Stimulated activated CD8-positive, alpha-beta memory T cell treated with anti-CD3 and anti-CD28 coated beads, Interleukin-15, amount 100 ng/mL, for 24 hours (primary cell): ENCODE data around the gene CD70.
"Not testable (repeated sequence)": the region's sequence is repeated elsewhere in the genome, so short reads cannot be mapped to it uniquely, and the experiment has no call there.

Experiments used
- DNase-seq: peaks from one replicate; pipeline ENCODE4 v3.0.0-alpha.2; 2020; ENCODE audit warnings: low read depth

Gene CD70

DNA sequence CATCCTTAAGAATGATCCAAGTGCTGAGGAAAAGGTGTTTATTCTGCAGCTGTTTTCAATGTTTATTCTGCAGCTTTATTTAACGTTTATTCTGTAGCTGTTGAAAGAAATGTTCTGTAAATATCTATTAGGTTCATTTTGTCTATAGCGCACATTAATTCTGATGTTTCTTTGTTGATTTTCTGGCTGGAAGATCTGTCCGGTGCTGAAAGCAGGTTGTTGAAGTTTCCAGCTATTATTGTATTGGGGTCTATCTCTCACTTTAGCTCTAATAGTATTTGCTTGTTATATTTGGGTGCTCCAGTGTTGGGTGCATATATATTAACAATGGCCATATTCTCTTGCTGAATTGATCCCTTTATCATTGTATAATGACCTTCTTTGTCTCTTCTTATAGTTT is 20.2 kb downstream of the CD70 start:
- no peak for DNase-seq

DNA sequence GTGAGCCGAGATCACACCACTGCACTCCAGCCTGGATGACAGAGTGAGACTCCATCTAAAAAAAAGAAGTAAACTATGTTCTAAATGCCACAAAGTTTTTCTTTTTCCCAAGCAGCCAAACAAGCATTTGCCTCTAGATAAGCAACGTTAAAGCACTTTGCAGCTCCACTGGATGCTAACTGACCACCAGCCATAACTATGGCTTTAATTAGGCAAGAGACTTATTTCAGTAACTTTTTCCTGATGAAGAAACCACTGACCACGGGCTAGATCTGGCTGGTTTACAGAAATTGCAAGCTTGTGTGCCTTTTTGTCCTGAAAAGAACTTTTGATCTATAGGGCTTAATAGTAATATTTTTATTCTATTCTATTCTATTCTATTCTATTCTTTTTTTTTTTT is 22.1 kb downstream of the CD70 start:
- no peak for DNase-seq

DNA sequence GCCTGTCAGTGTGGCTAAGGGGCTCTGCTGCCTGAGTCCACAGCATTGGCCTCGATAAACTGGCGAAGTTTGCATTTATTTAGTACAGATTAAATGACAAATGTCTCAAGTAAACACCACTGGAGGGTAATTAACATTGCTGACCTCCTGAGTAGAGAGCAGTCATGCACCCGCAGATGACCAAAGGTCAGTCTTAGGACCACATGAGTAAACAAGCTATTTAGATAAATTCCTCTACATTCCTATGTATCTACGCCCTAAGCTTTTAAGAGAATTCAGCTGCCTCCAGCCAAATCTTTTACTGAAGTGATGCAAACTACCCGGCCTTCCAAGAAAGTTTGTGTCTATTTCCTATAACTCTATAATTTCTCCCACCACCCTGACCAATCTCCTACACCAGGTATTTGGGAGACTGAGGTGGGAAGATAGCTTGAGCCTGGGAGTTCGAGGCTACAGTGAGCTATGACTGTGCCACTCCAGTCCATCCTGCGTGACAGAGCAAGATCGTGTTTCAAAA is 22.9 kb downstream of the CD70 start:
- no peak for DNase-seq

DNA sequence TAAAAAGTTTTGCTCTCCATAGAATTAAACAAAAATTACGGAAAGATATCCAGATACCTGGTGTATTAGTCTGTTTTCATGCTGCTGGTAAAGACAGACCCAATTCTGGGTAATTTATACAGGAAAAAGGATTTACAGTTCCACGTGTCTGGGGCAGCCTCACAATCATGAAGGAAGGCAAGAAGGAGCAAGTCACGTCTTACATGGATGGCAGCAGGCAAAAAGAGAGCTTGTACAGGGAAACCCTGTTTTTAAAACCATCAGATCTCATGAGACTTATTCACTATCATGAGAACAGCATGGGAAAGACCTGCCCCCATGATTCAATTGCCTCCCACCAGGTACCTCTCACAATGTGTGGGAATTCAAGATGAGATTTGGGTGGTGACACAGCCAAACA is 24.2 kb downstream of the CD70 start:
- not testable (repeated sequence) for DNase-seq

DNA sequence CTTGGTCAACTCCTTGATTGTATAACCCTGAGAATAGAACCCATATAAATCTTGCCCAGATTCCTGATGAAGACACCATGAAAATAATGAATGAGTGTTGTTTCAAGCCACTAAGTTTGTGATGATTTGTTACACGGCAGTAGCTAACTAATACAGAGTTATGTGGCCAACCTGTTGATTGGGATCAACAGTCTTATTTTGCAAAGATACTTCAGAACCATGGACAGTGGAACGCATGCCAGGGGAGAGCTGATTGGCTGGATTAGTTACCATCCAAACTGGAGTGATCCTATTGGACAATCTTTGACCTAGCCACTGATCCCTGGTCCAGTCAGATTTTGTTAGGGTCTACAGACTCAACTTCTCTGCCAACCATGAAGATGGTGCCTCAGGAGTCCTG is 26.6 kb downstream of the CD70 start:
- DNase-seq: no peak

DNA sequence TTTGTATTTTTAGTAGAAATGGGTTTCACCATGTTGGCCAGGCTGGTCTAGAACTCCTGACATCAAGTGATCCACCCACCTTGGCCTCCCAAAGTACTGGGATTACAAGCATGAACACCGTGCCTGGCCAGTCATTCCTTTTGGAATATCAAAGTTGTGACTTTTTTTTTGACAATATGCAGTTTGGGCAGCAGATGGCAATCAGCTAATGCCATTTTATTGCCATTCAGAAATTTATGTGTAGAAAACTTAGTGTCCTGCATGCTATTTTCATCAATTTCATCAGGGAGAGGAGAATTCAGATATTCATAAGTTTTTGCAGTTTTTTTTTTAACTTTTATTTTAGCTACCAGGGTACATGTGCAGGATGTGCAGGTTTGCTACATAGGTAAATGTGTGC is 28.5 kb downstream of the CD70 start:
- DNase-seq: not testable (repeated sequence)

DNA sequence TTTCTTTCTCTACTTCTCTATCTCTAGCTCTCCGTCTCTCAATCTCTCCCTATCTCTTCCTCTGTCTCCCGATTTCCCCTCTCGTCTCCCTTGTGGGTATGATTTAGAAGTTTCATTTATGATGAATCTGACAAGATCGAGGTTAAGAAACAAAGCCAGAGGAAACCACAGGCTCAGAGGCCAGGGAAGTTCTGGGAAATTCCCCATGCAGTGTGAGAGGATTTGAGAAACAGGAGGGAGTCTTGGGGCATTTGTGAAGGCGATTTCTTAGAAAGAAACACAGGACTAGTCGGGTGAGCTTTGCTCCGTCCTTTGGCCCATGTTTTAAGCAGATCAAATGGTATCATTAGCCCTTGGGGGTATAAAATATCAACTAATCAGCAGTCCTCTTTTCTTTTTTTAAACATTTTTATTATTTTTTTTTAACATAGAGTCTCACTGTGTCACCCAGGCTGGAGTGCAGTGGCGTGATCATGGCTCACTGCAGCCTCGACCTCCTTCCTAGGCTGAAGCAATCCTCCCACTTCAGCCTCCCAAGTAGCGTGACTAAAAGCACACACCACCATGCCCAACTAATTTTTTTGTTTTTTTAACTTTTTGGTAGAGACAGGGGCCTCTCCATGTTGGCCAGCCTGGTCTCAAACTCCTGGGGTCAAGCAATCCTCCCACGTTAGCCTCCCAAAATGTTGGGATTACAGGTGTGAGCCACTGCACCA is 34.3 kb downstream of the CD70 start:
- DNase-seq: no peak

DNA sequence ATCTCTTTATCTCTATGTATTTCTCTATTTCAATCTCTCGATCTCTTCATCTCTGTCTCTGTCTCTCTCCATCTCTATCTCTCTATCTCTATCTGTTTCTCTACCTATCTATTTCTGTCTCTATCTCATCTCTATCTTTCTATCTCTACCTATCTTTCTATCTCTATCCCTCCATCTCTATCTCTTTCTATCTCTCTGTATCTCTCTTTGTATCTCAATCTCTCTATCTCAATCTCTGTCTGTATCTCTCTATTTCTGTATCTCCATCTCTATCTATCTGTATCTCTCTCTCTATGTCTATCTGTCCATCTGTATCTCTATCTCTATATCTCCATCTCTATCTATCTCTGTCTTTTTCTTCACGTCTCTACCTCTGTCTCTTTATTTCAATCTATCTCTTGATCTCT is 34.9 kb downstream of the CD70 start:
- DNase-seq: no peak

DNA sequence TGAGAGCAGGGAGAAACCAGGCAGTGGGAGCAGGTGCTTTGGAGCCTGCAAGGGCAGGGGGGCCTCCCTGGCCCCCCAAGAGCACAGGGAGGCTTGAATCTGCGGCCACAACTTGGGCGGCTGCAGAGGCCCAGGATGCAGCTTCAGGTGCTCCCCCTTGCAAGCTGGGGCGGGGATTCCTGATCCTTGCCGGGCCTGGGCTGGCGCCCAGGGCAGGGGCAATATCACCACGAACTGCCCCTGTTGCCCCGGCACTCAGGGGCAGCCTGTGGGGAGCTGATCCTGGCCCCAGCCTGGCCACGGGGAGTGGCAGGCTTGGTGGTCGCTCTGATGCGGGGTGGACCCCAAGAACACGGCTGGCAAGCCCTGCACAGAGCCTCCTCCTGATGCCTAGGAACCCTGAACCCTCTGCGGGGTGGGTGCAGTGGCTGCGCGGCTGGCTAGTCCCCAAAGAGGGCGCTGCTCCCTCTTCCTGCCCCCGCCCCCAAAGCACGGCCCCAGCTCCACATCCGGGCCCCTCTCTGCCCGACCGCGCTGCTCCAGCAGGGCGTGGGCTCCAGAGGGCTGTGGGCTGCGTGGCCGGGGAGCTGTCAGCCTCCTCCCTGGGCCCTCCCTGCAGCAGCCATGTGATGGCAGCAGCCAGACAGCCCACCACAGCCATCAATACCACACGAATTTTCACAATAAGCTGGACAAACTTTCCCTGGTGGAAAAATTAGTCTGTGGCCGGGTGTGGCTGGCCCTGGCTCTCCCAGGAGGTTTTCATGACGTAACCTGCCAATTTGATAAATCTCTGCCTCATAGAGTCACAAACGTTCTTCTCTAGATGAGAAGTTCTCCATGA is 39.1 kb downstream of the CD70 start:
- DNase-seq: peak; percentile 19

DNA sequence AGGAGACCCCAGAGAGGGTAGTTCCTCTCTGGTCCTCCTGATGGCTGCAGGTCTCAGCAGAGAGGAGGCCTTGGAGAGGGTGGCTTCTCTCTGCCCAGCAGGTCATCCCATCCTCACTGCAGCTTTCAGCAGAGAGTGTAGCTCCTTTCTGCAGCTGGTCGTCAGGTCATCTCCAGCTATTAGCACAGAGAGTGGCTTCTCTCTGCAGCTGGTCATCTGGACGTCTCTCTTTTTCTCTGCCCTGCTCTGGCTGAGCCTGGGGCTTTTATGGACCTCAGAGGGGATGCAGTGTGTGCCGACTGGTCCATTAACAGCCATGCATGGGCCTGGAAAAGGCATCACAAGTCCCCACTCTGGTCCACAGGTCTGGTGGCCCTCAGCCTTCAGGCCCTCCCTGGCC is 39.9 kb downstream of the CD70 start:
- no peak for DNase-seq

DNA sequence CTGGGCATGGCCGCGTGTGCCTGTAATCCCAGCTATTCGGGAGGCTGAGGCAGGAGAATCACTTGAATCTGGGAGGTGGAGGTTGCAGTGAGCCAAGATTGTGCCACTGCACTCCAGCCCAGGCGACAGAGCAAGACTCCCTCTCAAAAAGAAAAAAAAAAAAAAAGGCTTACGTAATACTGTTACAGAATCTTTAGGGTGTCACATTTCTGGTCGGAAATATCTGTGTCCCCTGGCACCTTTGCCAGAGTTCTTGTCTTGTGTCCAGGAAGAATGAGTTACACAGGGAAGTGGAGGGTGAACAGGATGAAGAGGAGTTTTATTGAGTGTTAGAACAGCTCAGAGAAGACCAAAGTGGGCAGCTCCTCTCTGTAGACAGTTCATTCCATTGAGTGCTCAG is 40.3 kb downstream of the CD70 start:
- not testable (repeated sequence) for DNase-seq

DNA sequence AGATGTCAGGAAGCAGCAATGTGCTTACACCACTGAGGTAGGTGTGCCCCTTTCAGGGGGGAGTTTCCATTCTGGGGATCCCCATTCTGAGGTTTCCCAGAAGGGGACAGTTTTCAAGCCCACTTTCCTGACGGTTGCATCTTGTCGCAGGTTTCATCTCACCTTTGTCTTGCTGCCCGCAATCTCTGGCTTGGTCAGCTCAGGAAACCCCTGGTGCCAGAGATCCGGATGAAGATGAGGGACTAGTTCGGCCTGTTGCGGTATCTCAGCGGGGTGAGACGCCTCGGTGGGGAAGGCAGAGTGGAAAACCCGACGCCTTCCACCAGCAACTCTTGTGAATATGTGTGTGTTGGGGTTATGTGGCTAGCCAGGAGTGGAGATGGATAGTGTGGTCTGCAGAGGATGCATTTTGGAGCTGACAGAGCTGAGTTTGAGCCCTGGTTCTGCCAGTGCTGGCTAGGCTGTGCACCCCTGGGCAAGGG is 47.0 kb downstream of the CD70 start:
- DNase-seq: no peak

DNA sequence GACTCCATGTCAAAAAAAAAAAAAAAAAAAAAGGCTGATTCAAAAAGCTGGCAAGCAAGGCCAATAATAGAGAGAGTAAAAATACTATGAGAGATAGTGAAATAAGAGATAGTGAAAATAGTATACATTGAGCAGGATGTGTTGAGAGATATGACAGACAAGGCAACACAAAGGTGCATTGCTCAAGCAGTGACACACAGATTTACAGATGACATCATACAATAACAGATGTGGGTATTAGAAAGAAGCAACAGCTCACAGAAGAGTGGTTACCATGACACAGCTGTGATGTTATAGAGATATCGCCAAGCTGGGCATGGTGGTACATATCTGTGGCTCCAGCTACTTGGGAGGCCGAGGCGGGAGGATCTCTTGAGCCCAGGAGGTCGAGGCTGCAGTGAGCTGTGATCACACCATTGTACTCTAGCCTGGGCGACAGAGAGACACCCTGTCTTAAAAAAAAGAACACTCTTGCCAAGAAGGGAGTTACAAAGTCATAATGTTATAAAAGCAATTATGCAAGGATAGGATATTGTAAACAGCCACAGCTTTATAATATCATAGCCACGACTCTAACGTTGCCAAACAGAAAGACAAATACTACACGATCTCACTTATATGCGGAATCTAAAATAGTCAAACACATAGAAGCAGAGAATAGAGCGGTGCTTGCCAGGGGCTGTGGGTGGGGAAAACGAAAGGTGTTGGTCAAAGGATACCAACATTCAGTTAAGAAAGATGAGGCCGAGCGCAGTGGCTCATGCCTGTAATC is 49.8 kb downstream of the CD70 start:
- DNase-seq: no peak

DNA sequence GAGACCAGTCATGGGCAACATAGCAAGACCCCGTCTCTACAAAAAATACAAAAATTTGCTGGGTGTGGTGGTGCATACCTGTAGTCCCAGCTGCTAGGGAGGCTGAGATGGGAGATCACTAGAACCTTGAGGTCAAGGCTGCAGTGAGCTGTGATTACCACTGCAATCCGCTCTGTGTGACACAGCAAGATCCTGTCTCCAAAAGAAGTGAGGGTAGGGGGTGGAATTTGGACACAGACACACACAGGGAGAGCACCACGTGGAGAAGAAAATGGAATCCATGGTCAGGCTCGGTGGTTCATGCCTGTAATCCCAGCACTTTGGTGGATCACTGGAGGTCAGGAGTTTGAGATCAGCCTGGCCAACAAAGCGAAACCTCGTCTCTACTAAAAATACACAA is 51.4 kb downstream of the CD70 start:
- DNase-seq: no peak
